ENCODE results near the gene PHC2.

GRCh38 chr1:33426916-33427315 lies 4.0 kb downstream of the PHC2 start:
- TF ChIP-seq POLR2AphosphoS5 (IDR thresholded peaks at IDR 0.05; ENCODE audit: low read depth, low read length) (no peak), POLR2A (IDR thresholded peaks at IDR 0.05; ENCODE audit: low read depth, low read length) (no peak), TAF1 (IDR thresholded peaks at IDR 0.05; ENCODE audit: low read depth, low read length) (no peak), POU2F2 (IDR thresholded peaks at IDR 0.05; ENCODE audit: low read depth, low read length) (no peak), SPI1 (IDR thresholded peaks at IDR 0.05; ENCODE audit: low read depth, low read length) (no peak), PAX5 (IDR thresholded peaks at IDR 0.05; ENCODE audit: insufficient read depth, low read length, severe bottlenecking) (no peak)
